Jurkat, Clone E6-1 (cell line): ENCODE measurements around the gene NDRG3.
"Not testable (repeated sequence)": the region's sequence is repeated elsewhere in the genome, so short reads cannot be mapped to it uniquely, and the experiment has no call there.

ENCODE experiments used
- DNase-seq: peaks from one replicate; pipeline ENCODE4 v3.0.0-alpha.2; 2011; ENCODE audit warnings: low read depth, low spot score
- H3K4me3 ChIP-seq: 2 replicates; pipeline ENCODE4 v1.5.1; 2011; ENCODE audit warnings: mild to moderate bottlenecking, low read length, control low read depth, moderate library complexity

Gene NDRG3

GRCh38 chr20:36656733-36657132 is 89.2 kb downstream of the NDRG3 start:
- no peak for DNase-seq
- no peak overlapping the region for H3K4me3 ChIP-seq

- H3K4me3 ChIP-seq, result no peak overlapping the region
- DNase-seq, result no peak
These were observed 90.9 kb downstream of the NDRG3 start for GRCh38 chr20:36655004-36655403.

GRCh38 chr20:36654506-36654905 is 91.4 kb downstream of the NDRG3 start:
- DNase-seq, result no peak
- no peak overlapping the region for H3K4me3 ChIP-seq

- DNase-seq, result no peak
- no peak overlapping the region for H3K4me3 ChIP-seq
These were observed 92.4 kb downstream of the NDRG3 start for GRCh38 chr20:36653456-36653855.

- no peak overlapping the region for H3K4me3 ChIP-seq
- no peak for DNase-seq
These were observed 98.4 kb downstream of the NDRG3 start for GRCh38 chr20:36647196-36648121.

GRCh38 chr20:36646678-36647077 is 99.2 kb downstream of the NDRG3 start:
- no peak overlapping the region for H3K4me3 ChIP-seq
- DNase-seq, result no peak

- DNase-seq, result peak; percentile 87
These were observed 99.9 kb downstream of the NDRG3 start, which contains the start of gene SLA2 for GRCh38 chr20:36645998-36646397. Gene SLA2, minus strand, starts transcription at chr20:36646196. Its CDS starts 4,861 bp downstream, at chr20:36641335.

GRCh38 chr20:36645353-36645752 is 100.5 kb downstream of the NDRG3 start:
- H3K4me3 ChIP-seq, result peak overlapping the region; percentile 78
- DNase-seq, result no peak

More at GRCh38 chr20:36645998-36646397, 99.9 kb downstream of the NDRG3 start, which contains the start of gene SLA2:
- H3K4me3 ChIP-seq, result peak within 1 kb of the TSS; percentile 78

- peak overlapping the region; percentile 78 for H3K4me3 ChIP-seq
- no peak for DNase-seq
These were observed 101.2 kb downstream of the NDRG3 start for GRCh38 chr20:36644706-36645095.

GRCh38 chr20:36644032-36644705 is 101.7 kb downstream of the NDRG3 start:
- peak overlapping the region; percentile 78 for H3K4me3 ChIP-seq

GRCh38 chr20:36642136-36642535 is 103.8 kb downstream of the NDRG3 start:
- peak; percentile 34 for DNase-seq
- no peak overlapping the region for H3K4me3 ChIP-seq

More at GRCh38 chr20:36644032-36644705, 101.7 kb downstream of the NDRG3 start:
- DNase-seq, result peak; percentile 86

- DNase-seq, result no peak
- no peak overlapping the region for H3K4me3 ChIP-seq
These were observed 104.4 kb downstream of the NDRG3 start for GRCh38 chr20:36641506-36641843.

GRCh38 chr20:36638876-36639400 is 107.0 kb downstream of the NDRG3 start:
- H3K4me3 ChIP-seq, DNase-seq: not testable (repeated sequence)

GRCh38 chr20:36634342-36634741 is 111.5 kb downstream of the NDRG3 start:
- H3K4me3 ChIP-seq, result no peak overlapping the region

GRCh38 chr20:36633285-36633772 is 112.6 kb downstream of the NDRG3 start:
- no peak for DNase-seq
- no peak overlapping the region for H3K4me3 ChIP-seq

More at GRCh38 chr20:36634342-36634741, 111.5 kb downstream of the NDRG3 start:
- DNase-seq, result no peak

GRCh38 chr20:36632487-36633284 is 113.2 kb downstream of the NDRG3 start:
- no peak overlapping the region for H3K4me3 ChIP-seq
- DNase-seq, result no peak

GRCh38 chr20:36632147-36632486 is 113.8 kb downstream of the NDRG3 start:
- H3K4me3 ChIP-seq, result no peak overlapping the region
- no peak for DNase-seq

GRCh38 chr20:36631646-36632045 is 114.2 kb downstream of the NDRG3 start:
- DNase-seq, result no peak
- no peak overlapping the region for H3K4me3 ChIP-seq
